ENCODE results near the gene IGSF21.

IGSF21 gene

GRCh38 chr1:18339161-18339560, 231.6 kb downstream of the IGSF21 start:
- Mint-ChIP-seq H3K27me3 (no peaks in the 10 kb centered on the region), H3K27ac (no peak overlapping the region), H3K9me3 (no peaks in the 10 kb centered on the region), H3K36me3 (ENCODE audit: low read depth) (no peaks in the 10 kb centered on the region), H3K4me3 (no peak overlapping the region), H3K4me1 (no peaks in the 10 kb centered on the region)
- DNase-seq (no peak), ATAC-seq (no peak)

DNA sequence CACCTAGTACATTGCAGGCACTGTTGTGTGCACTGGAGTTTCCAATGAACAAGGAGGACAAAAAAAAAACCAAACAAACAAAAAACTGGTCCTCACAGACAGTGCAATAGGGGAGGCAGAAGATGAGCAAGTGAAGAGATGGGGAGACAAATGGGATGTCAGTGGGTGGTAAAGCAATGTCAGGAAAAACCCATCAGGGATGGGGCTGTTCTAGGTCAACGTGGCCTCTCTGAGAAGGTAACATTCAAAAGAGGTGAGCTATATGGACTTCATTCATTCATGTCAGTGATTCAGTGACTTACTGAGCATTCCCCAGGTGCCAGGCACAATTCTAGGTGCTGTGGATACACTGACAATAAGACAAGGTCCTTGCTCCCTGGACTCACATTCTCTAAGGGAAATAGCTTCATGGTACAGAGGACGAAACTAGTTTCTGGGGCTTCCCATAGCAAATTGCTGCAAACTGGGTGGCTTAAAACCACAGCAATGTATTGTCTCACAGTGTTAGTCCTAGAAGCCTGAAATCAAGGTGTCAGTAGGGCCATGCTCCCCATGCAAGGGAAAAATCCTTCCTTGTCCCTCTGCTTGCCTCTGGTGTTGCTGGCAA, 232.7 kb downstream of the IGSF21 start:
- H3K27me3 Mint-ChIP-seq: no peaks in the 10 kb centered on the region
- no peak for ATAC-seq
- H3K36me3 Mint-ChIP-seq (ENCODE audit: low read depth): no peaks in the 10 kb centered on the region
- DNase-seq: no peak
- H3K9me3 Mint-ChIP-seq: no peaks in the 10 kb centered on the region
- no peaks in the 10 kb centered on the region for H3K4me1 Mint-ChIP-seq
- no peak overlapping the region for H3K4me3 Mint-ChIP-seq
- H3K27ac Mint-ChIP-seq: no peak overlapping the region

DNA sequence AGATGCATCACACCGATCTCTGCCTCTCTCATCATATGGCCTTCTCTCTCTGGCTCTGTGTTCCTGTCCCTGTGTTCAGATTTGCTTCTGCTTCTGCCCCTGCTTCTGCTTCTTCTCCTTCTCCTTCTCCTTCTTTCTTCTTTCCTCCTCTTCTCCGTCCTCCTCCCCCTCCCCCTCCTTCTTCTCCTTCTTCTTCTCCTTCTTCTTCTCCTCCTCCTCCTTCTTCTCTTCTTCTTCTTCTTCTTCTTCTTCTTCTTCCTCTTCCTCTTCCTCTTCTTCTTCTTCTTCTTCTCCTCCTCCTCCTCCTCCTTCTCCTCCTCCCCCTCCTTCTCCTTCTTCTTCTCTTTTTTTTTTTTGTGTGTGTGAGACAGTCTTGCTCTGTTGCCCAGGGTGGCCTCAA, 233.2 kb downstream of the IGSF21 start:
- no peak overlapping the region for H3K4me3 Mint-ChIP-seq
- H3K4me1 Mint-ChIP-seq: no peaks in the 10 kb centered on the region
- H3K27ac Mint-ChIP-seq: no peak overlapping the region
- DNase-seq: no peak
- H3K9me3 Mint-ChIP-seq: no peaks in the 10 kb centered on the region
- no peak for ATAC-seq
- H3K36me3 Mint-ChIP-seq (ENCODE audit: low read depth): no peaks in the 10 kb centered on the region
- H3K27me3 Mint-ChIP-seq: no peaks in the 10 kb centered on the region

GRCh38 chr1:18341291-18342069, 233.9 kb downstream of the IGSF21 start:
- Mint-ChIP-seq H3K9me3 (no peaks in the 10 kb centered on the region), H3K4me3 (no peak overlapping the region), H3K27me3 (no peaks in the 10 kb centered on the region), H3K4me1 (no peaks in the 10 kb centered on the region), H3K27ac (no peak overlapping the region), H3K36me3 (ENCODE audit: low read depth) (no peaks in the 10 kb centered on the region)
- ATAC-seq (no peak), DNase-seq (no peak)

DNA sequence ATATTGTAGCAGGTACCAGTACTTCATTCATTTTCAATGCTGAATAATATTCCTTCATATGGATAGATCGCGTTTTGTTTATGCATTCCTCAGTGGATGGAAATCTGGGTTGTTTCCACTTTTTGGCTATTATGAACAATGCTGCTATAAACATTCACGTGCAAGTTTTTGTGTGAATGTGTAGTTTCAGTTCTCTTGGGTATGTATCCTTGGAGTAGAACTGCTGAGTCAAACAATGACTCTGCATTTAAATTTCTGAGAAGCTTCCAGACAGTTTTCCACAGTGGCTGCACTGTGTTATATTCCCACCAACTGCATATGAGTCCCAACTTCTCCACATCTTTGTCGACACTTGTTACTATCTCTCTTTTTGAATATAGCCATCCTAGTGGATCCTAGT, 235.1 kb downstream of the IGSF21 start:
- DNase-seq: no peak
- Mint-ChIP-seq H3K4me1 (no peaks in the 10 kb centered on the region), H3K4me3 (no peak overlapping the region), H3K36me3 (ENCODE audit: low read depth) (no peaks in the 10 kb centered on the region), H3K27ac (no peak overlapping the region), H3K27me3 (no peaks in the 10 kb centered on the region), H3K9me3 (no peaks in the 10 kb centered on the region)
- no peak for ATAC-seq

DNA sequence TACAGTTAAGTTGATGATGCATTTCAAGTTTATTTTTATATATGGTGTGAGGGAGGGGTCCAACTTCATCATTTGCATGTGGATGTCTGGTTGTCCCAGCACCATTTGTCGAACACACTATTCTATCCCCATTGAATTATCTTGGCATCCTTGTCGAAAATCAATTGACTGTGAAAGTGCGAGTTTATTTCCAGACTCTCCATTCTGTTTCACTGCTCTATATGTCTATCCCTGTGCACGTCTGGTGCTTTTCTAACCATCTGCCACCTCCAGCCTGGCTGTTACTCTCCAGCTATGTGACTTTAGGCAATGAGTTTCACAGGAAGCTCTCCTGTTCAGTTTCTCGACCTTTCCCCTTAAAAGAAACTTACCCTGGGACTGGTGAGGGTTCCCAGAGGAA, 236.0 kb downstream of the IGSF21 start:
- H3K27ac Mint-ChIP-seq: no peak overlapping the region
- DNase-seq: no peak
- no peak for ATAC-seq
- H3K36me3 Mint-ChIP-seq (ENCODE audit: low read depth): no peaks in the 10 kb centered on the region
- H3K27me3 Mint-ChIP-seq: no peaks in the 10 kb centered on the region
- H3K4me3 Mint-ChIP-seq: no peak overlapping the region
- no peaks in the 10 kb centered on the region for H3K9me3 Mint-ChIP-seq
- no peaks in the 10 kb centered on the region for H3K4me1 Mint-ChIP-seq

DNA sequence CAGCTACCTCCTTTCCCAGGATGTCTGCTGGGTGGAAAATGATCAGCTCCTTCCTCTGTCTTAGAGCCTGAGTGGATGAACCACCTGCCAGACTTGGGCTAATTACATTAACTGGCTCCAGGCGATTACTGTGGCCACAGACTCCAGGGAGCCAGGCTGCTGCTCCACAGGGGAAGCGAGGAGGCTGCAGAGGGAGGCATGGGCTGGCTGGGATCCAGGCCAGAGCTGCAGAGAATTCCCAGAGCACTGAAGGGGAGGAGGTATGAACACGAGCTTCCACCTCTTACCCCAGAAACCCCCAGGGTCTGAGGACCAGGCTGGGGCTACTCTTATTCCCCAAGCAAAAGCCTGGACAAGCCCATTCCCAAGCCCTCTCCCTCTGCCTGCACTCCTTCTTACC, 237.2 kb downstream of the IGSF21 start:
- H3K27me3 Mint-ChIP-seq: no peaks in the 10 kb centered on the region
- no peak overlapping the region for H3K4me3 Mint-ChIP-seq

GRCh38 chr1:18347559-18347958, 240.0 kb downstream of the IGSF21 start:
- no peak overlapping the region for H3K4me3 Mint-ChIP-seq
- no peaks in the 10 kb centered on the region for H3K4me1 Mint-ChIP-seq
- ATAC-seq (no peak), DNase-seq (no peak)
- H3K36me3 Mint-ChIP-seq (ENCODE audit: low read depth): no peaks in the 10 kb centered on the region
- no peaks in the 10 kb centered on the region for H3K9me3 Mint-ChIP-seq
- H3K27me3 Mint-ChIP-seq: peaks cover 6% of the 10 kb centered on the region
- no peak overlapping the region for H3K27ac Mint-ChIP-seq

More for the DNA sequence above, 237.2 kb downstream of the IGSF21 start:
- DNase-seq: no peak
- ATAC-seq: no peak
- Mint-ChIP-seq H3K27ac (no peak overlapping the region), H3K4me1 (no peaks in the 10 kb centered on the region), H3K9me3 (no peaks in the 10 kb centered on the region), H3K36me3 (ENCODE audit: low read depth) (no peaks in the 10 kb centered on the region)

- Mint-ChIP-seq H3K4me3 (no peak overlapping the region), H3K27ac (no peak overlapping the region), H3K27me3 (peaks cover 7% of the 10 kb centered on the region), H3K4me1 (no peaks in the 10 kb centered on the region), H3K36me3 (ENCODE audit: low read depth) (no peaks in the 10 kb centered on the region), H3K9me3 (no peaks in the 10 kb centered on the region)
- DNase-seq (no peak), ATAC-seq (no peak)
Measured at GRCh38 chr1:18348354-18348753, 240.8 kb downstream of the IGSF21 start.

GRCh38 chr1:18350747-18351146, 243.1 kb downstream of the IGSF21 start:
- H3K4me3 Mint-ChIP-seq: no peak overlapping the region
- H3K27me3 Mint-ChIP-seq: peaks cover 19% of the 10 kb centered on the region
- H3K4me1 Mint-ChIP-seq: no peaks in the 10 kb centered on the region
- ATAC-seq (no peak), DNase-seq (no peak)
- H3K36me3 Mint-ChIP-seq (ENCODE audit: low read depth): no peaks in the 10 kb centered on the region
- no peak overlapping the region for H3K27ac Mint-ChIP-seq
- no peaks in the 10 kb centered on the region for H3K9me3 Mint-ChIP-seq

DNA sequence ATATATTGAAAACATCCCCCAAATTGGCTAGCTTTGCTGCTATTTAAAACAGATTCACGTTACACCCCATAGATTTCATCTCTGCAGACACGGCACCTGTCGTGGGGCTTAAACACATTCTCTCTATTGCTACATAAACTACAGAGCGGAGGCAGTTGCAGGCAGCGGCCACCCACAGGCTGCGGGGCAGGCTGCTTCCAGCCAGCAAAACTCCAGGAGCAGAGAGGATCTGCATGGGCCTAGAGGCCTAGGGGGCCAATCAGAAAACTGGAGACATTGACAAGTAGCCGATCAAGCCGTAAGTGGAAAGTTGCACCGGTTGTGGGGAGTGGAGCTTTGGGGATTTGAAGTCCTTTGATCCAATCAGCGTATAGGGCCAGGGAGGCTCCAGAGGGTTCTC, 244.1 kb downstream of the IGSF21 start:
- Mint-ChIP-seq H3K4me1 (no peaks in the 10 kb centered on the region), H3K27ac (no peak overlapping the region), H3K36me3 (ENCODE audit: low read depth) (no peaks in the 10 kb centered on the region), H3K9me3 (no peaks in the 10 kb centered on the region), H3K27me3 (peaks cover 24% of the 10 kb centered on the region), H3K4me3 (no peak overlapping the region)
- ATAC-seq (no peak), DNase-seq (no peak)

GRCh38 chr1:18352636-18353265, 245.2 kb downstream of the IGSF21 start:
- peaks cover 26% of the 10 kb centered on the region for H3K27me3 Mint-ChIP-seq
- no peak for ATAC-seq

DNA sequence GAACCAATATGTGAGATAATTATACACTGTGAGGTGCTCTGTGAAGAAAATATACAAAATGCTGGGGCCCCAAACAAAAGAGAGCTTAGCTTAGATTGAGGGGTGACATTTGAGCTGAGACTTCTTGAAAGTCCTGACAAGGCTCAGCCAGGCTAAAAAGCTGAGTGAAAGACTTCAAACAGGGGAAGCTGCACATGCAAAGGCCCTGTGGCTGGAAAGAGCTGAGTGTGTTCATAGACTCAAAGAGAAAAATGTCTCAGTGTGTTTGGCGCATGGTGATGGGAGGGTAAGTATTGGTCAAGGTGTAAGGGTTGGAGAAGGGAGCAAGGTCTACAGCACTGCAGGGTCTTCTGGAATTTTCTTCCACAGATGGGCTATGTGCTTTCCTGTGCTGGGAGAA, 245.9 kb downstream of the IGSF21 start:
- no peak overlapping the region for H3K4me3 Mint-ChIP-seq
- H3K27me3 Mint-ChIP-seq: peaks cover 29% of the 10 kb centered on the region
- H3K4me1 Mint-ChIP-seq: no peaks in the 10 kb centered on the region
- no peaks in the 10 kb centered on the region for H3K9me3 Mint-ChIP-seq
- H3K27ac Mint-ChIP-seq: no peak overlapping the region
- DNase-seq (no peak), ATAC-seq (no peak)
- no peaks in the 10 kb centered on the region for H3K36me3 Mint-ChIP-seq (ENCODE audit: low read depth)

More at GRCh38 chr1:18352636-18353265, 245.2 kb downstream of the IGSF21 start:
- Mint-ChIP-seq H3K36me3 (ENCODE audit: low read depth) (no peaks in the 10 kb centered on the region), H3K4me3 (no peak overlapping the region), H3K27ac (no peak overlapping the region), H3K9me3 (no peaks in the 10 kb centered on the region), H3K4me1 (no peaks in the 10 kb centered on the region)
- DNase-seq: no peak

DNA sequence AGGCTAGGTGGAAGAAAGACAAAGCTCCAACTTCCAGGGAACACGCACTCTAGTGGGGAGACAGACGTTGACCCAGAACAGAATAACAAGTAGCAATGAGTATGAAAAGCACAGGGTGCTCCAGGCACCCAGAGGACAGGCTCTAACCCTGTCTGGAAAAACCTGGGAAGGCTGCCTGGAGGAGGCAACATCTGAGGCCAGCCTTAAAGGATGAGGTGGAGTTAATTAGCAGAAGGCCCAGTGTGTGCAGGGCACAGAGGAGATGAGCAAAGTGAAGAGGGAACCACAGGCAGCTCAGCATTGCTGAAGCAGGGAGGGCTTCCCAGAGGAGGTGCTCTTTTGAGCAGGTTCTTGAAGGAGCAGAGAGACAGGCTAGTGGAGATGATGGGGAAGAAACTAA, 246.4 kb downstream of the IGSF21 start:
- Mint-ChIP-seq H3K27ac (no peak overlapping the region), H3K4me1 (no peaks in the 10 kb centered on the region), H3K4me3 (no peak overlapping the region), H3K27me3 (peaks cover 29% of the 10 kb centered on the region), H3K9me3 (no peaks in the 10 kb centered on the region), H3K36me3 (ENCODE audit: low read depth) (no peaks in the 10 kb centered on the region)
- no peak for DNase-seq
- no peak for ATAC-seq

GRCh38 chr1:18354612-18355011, 247.0 kb downstream of the IGSF21 start:
- ATAC-seq: no peak
- Mint-ChIP-seq H3K27ac (no peak overlapping the region), H3K27me3 (peaks cover 31% of the 10 kb centered on the region)

More at GRCh38 chr1:18354612-18355011, 247.0 kb downstream of the IGSF21 start:
- Mint-ChIP-seq H3K36me3 (ENCODE audit: low read depth) (no peaks in the 10 kb centered on the region), H3K4me3 (no peak overlapping the region), H3K9me3 (no peaks in the 10 kb centered on the region), H3K4me1 (no peaks in the 10 kb centered on the region)
- no peak for DNase-seq
